RWPE2 (cell line): ENCODE data around the gene PNRC1.

Experiments
- ATAC-seq: fragments of 200-7000 bp; cut with Tn5 transposase; 3 replicates; pipeline ENCODE4 v1.9.1; 2021; ENCODE audit warnings: low read depth
- DNase-seq: peaks from one replicate; pipeline ENCODE4 v3.0.0-alpha.2; 2020; ENCODE audit warnings: low spot score
- H3K27ac ChIP-seq: fragments of 450-650 bp; 2 replicates; pipeline ENCODE4 v1.5.1; 2017; ENCODE audit warnings: mild to moderate bottlenecking; ENCODE audit not compliant: poor library complexity, severe bottlenecking
- H3K27me3 ChIP-seq: fragments of 250-450 bp; sonication (Bioruptor Pico); 2 replicates; pipeline ENCODE4 v1.5.1; 2021; ENCODE audit warnings: mild to moderate bottlenecking, moderate library complexity; ENCODE audit not compliant: insufficient read depth, poor library complexity, severe bottlenecking
- H3K36me3 ChIP-seq: fragments of 250-450 bp; sonication (Bioruptor Pico); 2 replicates; pipeline ENCODE4 v1.5.1; 2020; ENCODE audit warnings: low read depth, mild to moderate bottlenecking, moderate library complexity
- H3K4me1 ChIP-seq: fragments of 250-450 bp; sonication (Bioruptor Pico); 2 replicates; pipeline ENCODE4 v1.5.1; 2021; ENCODE audit warnings: mild to moderate bottlenecking, moderate library complexity; ENCODE audit not compliant: insufficient read depth, poor library complexity, severe bottlenecking
- H3K4me3 ChIP-seq: fragments of 250-450 bp; sonication (Bioruptor Pico); 2 replicates; pipeline ENCODE4 v1.5.1; 2021; ENCODE audit warnings: mild to moderate bottlenecking, moderate library complexity; ENCODE audit not compliant: severe bottlenecking
- H3K9me3 ChIP-seq: fragments of 250-450 bp; sonication (Bioruptor Pico); 2 replicates; pipeline ENCODE4 v1.5.1; 2021; ENCODE audit warnings: mild to moderate bottlenecking, moderate library complexity; ENCODE audit not compliant: severe bottlenecking
- CTCF ChIP-seq: fragments of 450-650 bp; IDR thresholded peaks from one replicate; pipeline ENCODE4 v1.5.1; 2017; ENCODE audit warnings: mild to moderate bottlenecking, moderate library complexity; ENCODE audit not compliant: poor library complexity, severe bottlenecking

Gene PNRC1

GRCh38 chr6:89067796-89068195 lies 12.8 kb upstream of the PNRC1 start:
- ATAC-seq (peak; percentile 73), DNase-seq (no peak)
- Histone ChIP-seq H3K36me3 (no peaks in the 10 kb centered on the region), H3K4me3 (no peak overlapping the region), H3K9me3 (no peaks in the 10 kb centered on the region), H3K27ac (no peak overlapping the region), H3K4me1 (peaks cover 3% of the 10 kb centered on the region), H3K27me3 (no peaks in the 10 kb centered on the region)
- TF ChIP-seq CTCF = no peak

- no peaks in the 10 kb centered on the region for H3K36me3 ChIP-seq
- no peak for TF ChIP-seq CTCF
- H3K27ac ChIP-seq = no peak overlapping the region
- no peak for ATAC-seq
- no peak overlapping the region for H3K4me3 ChIP-seq
- no peaks in the 10 kb centered on the region for H3K27me3 ChIP-seq
- DNase-seq = no peak
- no peaks in the 10 kb centered on the region for H3K9me3 ChIP-seq
- H3K4me1 ChIP-seq = peaks cover 3% of the 10 kb centered on the region
Observed at GRCh38 chr6:89068695-89069094, 11.9 kb upstream of the PNRC1 start.

- no peaks in the 10 kb centered on the region for H3K9me3 ChIP-seq
- no peak for TF ChIP-seq CTCF
- no peaks in the 10 kb centered on the region for H3K27me3 ChIP-seq
- no peaks in the 10 kb centered on the region for H3K36me3 ChIP-seq
- H3K4me3 ChIP-seq = no peak overlapping the region
- peaks cover 3% of the 10 kb centered on the region for H3K4me1 ChIP-seq
- H3K27ac ChIP-seq = no peak overlapping the region
- no peak for DNase-seq
- no peak for ATAC-seq
Observed at GRCh38 chr6:89069536-89070163, 10.9 kb upstream of the PNRC1 start.

GRCh38 chr6:89071036-89071435 lies 9.5 kb upstream of the PNRC1 start:
- no peak overlapping the region for H3K4me3 ChIP-seq
- no peaks in the 10 kb centered on the region for H3K27me3 ChIP-seq
- no peak overlapping the region for H3K27ac ChIP-seq
- no peak for TF ChIP-seq CTCF
- no peak for ATAC-seq
- DNase-seq = no peak
- H3K9me3 ChIP-seq = no peaks in the 10 kb centered on the region
- H3K4me1 ChIP-seq = peaks cover 3% of the 10 kb centered on the region
- no peaks in the 10 kb centered on the region for H3K36me3 ChIP-seq

- no peak for ATAC-seq
- H3K4me3 ChIP-seq = no peak overlapping the region
- H3K27ac ChIP-seq = no peak overlapping the region
- TF ChIP-seq CTCF = no peak
- no peaks in the 10 kb centered on the region for H3K27me3 ChIP-seq
- no peaks in the 10 kb centered on the region for H3K9me3 ChIP-seq
- H3K36me3 ChIP-seq = no peaks in the 10 kb centered on the region
- H3K4me1 ChIP-seq = no peaks in the 10 kb centered on the region
- DNase-seq = no peak
Observed at GRCh38 chr6:89073014-89073620, 7.4 kb upstream of the PNRC1 start.
